NCI-H1694 (cell line): ENCODE data around the gene DUT.

Experiments
- DNase-seq: peaks from one replicate; lab custom pipeline; 2025; lab: John Stamatoyannopoulos, UW

Gene DUT

GRCh38 chr15:48330105-48330785 is 984 bp upstream of the DUT start:
- DNase-seq: no peak

- DNase-seq: peak; percentile 45
Observed at GRCh38 chr15:48331796-48332641, 790 bp downstream of the DUT start.

GRCh38 chr15:48332642-48333034 is 1.4 kb downstream of the DUT start:
- no peak for DNase-seq

- DNase-seq: no peak
Observed at GRCh38 chr15:48333540-48333939, 2.3 kb downstream of the DUT start.

- DNase-seq: no peak
Observed at GRCh38 chr15:48334260-48334659, 3.0 kb downstream of the DUT start.

- no peak for DNase-seq
Observed at GRCh38 chr15:48336940-48337339, 5.7 kb downstream of the DUT start.

- DNase-seq: no peak
Observed at GRCh38 chr15:48337607-48338006, 6.4 kb downstream of the DUT start.

GRCh38 chr15:48340111-48340510 is 8.9 kb downstream of the DUT start:
- DNase-seq: no peak

GRCh38 chr15:48343865-48344264 is 12.6 kb downstream of the DUT start:
- DNase-seq: no peak

- DNase-seq: no peak
Observed at GRCh38 chr15:48345516-48345915, 14.3 kb downstream of the DUT start.

GRCh38 chr15:48352474-48353072 is 21.3 kb downstream of the DUT start:
- DNase-seq: peak; percentile 78

- no peak for DNase-seq
Observed at GRCh38 chr15:48354694-48355303, 23.6 kb downstream of the DUT start.

GRCh38 chr15:48355377-48355776 is 24.1 kb downstream of the DUT start:
- DNase-seq: no peak

GRCh38 chr15:48358229-48359152 is 27.3 kb downstream of the DUT start:
- DNase-seq: peak; percentile 8

- no peak for DNase-seq
Observed at GRCh38 chr15:48360841-48361240, 29.6 kb downstream of the DUT start.

- DNase-seq: no peak
Observed at GRCh38 chr15:48361685-48362084, 30.5 kb downstream of the DUT start.

GRCh38 chr15:48363474-48363873 is 32.2 kb downstream of the DUT start:
- no peak for DNase-seq

GRCh38 chr15:48365575-48365974 is 34.3 kb downstream of the DUT start:
- no peak for DNase-seq

GRCh38 chr15:48366584-48367312 is 35.5 kb downstream of the DUT start:
- no peak for DNase-seq

GRCh38 chr15:48367483-48367882 is 36.3 kb downstream of the DUT start:
- DNase-seq: no peak

GRCh38 chr15:48370460-48370859 is 39.2 kb downstream of the DUT start:
- DNase-seq: no peak
